ACC112 (cell line): ENCODE measurements around the gene TIMM13.
A peak's percentile ranks its signal among the peaks of the same experiment; 100 is the strongest.
"Not testable (repeated sequence)": the region's sequence is repeated elsewhere in the genome, so short reads cannot be mapped to it uniquely, and the experiment has no call there.

Source experiments
- H2AFZ ChIP-seq: fragments of 200-600 bp; sonication (generic); one replicate; pipeline ENCODE4 v1.6.0; 2017; ENCODE audit warnings: antibody characterized with exemption, low read length; ENCODE audit not compliant: unreplicated experiment
- H3K27ac ChIP-seq: fragments of 200-600 bp; sonication (generic); 2 replicates; pipeline ENCODE4 v1.5.1; 2014; ENCODE audit warnings: low read depth, mild to moderate bottlenecking, antibody characterized with exemption, low read length, moderate library complexity
- H3K27me3 ChIP-seq: fragments of 200-600 bp; sonication (generic); 2 replicates; pipeline ENCODE4 v1.6.1; 2014; ENCODE audit warnings: mild to moderate bottlenecking, antibody characterized with exemption, low read length, moderate library complexity, mixed read lengths; ENCODE audit not compliant: insufficient read depth
- H3K36me3 ChIP-seq: fragments of 200-600 bp; sonication (generic); 2 replicates; pipeline ENCODE4 v1.6.1; 2016; ENCODE audit warnings: mild to moderate bottlenecking, antibody characterized with exemption, low read length, moderate library complexity, mixed read lengths; ENCODE audit not compliant: insufficient read depth
- H3K4me1 ChIP-seq: fragments of 200-600 bp; sonication (generic); one replicate; pipeline ENCODE4 v1.6.1; 2016; ENCODE audit warnings: low read length, mixed read lengths; ENCODE audit not compliant: insufficient read depth, unreplicated experiment, control insufficient read depth
- H3K4me3 ChIP-seq: fragments of 200-600 bp; sonication (generic); 2 replicates; pipeline ENCODE4 v1.5.1; 2014; ENCODE audit warnings: mild to moderate bottlenecking, low read depth, low read length
- H3K79me2 ChIP-seq: fragments of 200-600 bp; sonication (generic); one replicate; pipeline ENCODE4 v1.6.0; 2016; ENCODE audit warnings: low read length; ENCODE audit not compliant: control insufficient read depth, unreplicated experiment, insufficient read depth

TIMM13 gene

GRCh38 chr19:2463694-2464093 lies 36.3 kb upstream of the TIMM13 start:
- H3K4me3 ChIP-seq, H3K36me3 ChIP-seq, H3K4me1 ChIP-seq, H3K79me2 ChIP-seq, H3K27ac ChIP-seq, H2AFZ ChIP-seq, H3K27me3 ChIP-seq: not testable (repeated sequence)

- H3K27ac ChIP-seq = peak overlapping the region; percentile 74
- peak overlapping the region; percentile 86 for H3K4me3 ChIP-seq
- H3K4me1 ChIP-seq = no peaks in the 10 kb centered on the region
- no peaks in the 10 kb centered on the region for H3K27me3 ChIP-seq
- H3K79me2 ChIP-seq = no peaks in the 10 kb centered on the region
- H2AFZ ChIP-seq = peak overlapping the region; percentile 34
- no peaks in the 10 kb centered on the region for H3K36me3 ChIP-seq
Measured at GRCh38 chr19:2462635-2463421, 35.4 kb upstream of the TIMM13 start.

GRCh38 chr19:2461751-2462634 lies 34.6 kb upstream of the TIMM13 start:
- no peaks in the 10 kb centered on the region for H3K4me1 ChIP-seq
- H3K36me3 ChIP-seq = no peaks in the 10 kb centered on the region
- H3K27ac ChIP-seq = peak overlapping the region; percentile 74
- H3K27me3 ChIP-seq = no peaks in the 10 kb centered on the region
- H3K4me3 ChIP-seq = peak overlapping the region; percentile 86
- H3K79me2 ChIP-seq = peaks cover 2% of the 10 kb centered on the region
- peak overlapping the region; percentile 98 for H2AFZ ChIP-seq

- no peaks in the 10 kb centered on the region for H3K36me3 ChIP-seq
- H3K4me3 ChIP-seq = no peak overlapping the region
- H3K79me2 ChIP-seq = peaks cover 17% of the 10 kb centered on the region
- H3K27ac ChIP-seq = no peak overlapping the region
- H3K4me1 ChIP-seq = no peaks in the 10 kb centered on the region
- H2AFZ ChIP-seq = no peak overlapping the region
- no peaks in the 10 kb centered on the region for H3K27me3 ChIP-seq
Measured at GRCh38 chr19:2460245-2460644, 32.9 kb upstream of the TIMM13 start.

GRCh38 chr19:2458776-2459175 lies 31.4 kb upstream of the TIMM13 start:
- H3K36me3 ChIP-seq, H3K4me3 ChIP-seq, H3K27me3 ChIP-seq, H3K4me1 ChIP-seq, H3K27ac ChIP-seq, H2AFZ ChIP-seq: not testable (repeated sequence)
- peaks cover 31% of the 10 kb centered on the region for H3K79me2 ChIP-seq

- H2AFZ ChIP-seq = no peak overlapping the region
- no peaks in the 10 kb centered on the region for H3K36me3 ChIP-seq
- H3K27ac ChIP-seq = no peak overlapping the region
- H3K4me1 ChIP-seq = peaks cover 7% of the 10 kb centered on the region
- H3K4me3 ChIP-seq = no peak overlapping the region
- H3K27me3 ChIP-seq = no peaks in the 10 kb centered on the region
- peaks cover 39% of the 10 kb centered on the region for H3K79me2 ChIP-seq
Measured at GRCh38 chr19:2458054-2458453, 30.7 kb upstream of the TIMM13 start.

GRCh38 chr19:2457394-2458037 lies 30.1 kb upstream of the TIMM13 start:
- Histone ChIP-seq H3K27ac (no peak overlapping the region; the same call in 1 of the 2 replicates), H3K36me3 (no peaks in the 10 kb centered on the region)

GRCh38 chr19:2455851-2456570 lies 28.6 kb upstream of the TIMM13 start:
- H3K36me3 ChIP-seq = no peaks in the 10 kb centered on the region
- no peak overlapping the region for H2AFZ ChIP-seq
- H3K4me3 ChIP-seq = peak overlapping the region; percentile 95
- H3K27ac ChIP-seq = peak overlapping the region; percentile 26; the same call in 1 of the 2 replicates
- no peaks in the 10 kb centered on the region for H3K27me3 ChIP-seq
- H3K79me2 ChIP-seq = peaks cover 47% of the 10 kb centered on the region
- H3K4me1 ChIP-seq = peaks cover 7% of the 10 kb centered on the region

More at GRCh38 chr19:2457394-2458037, 30.1 kb upstream of the TIMM13 start:
- H3K4me3 ChIP-seq = peak overlapping the region; percentile 73
- H3K4me1 ChIP-seq = peaks cover 7% of the 10 kb centered on the region
- peaks cover 42% of the 10 kb centered on the region for H3K79me2 ChIP-seq
- H2AFZ ChIP-seq = peak overlapping the region; percentile 69
- no peaks in the 10 kb centered on the region for H3K27me3 ChIP-seq

GRCh38 chr19:2454962-2455850 lies 27.8 kb upstream of the TIMM13 start:
- no peak overlapping the region for H3K27ac ChIP-seq
- peak overlapping the region; percentile 95 for H3K4me3 ChIP-seq
- no peak overlapping the region for H2AFZ ChIP-seq
- H3K4me1 ChIP-seq = peaks cover 7% of the 10 kb centered on the region
- no peaks in the 10 kb centered on the region for H3K36me3 ChIP-seq
- H3K27me3 ChIP-seq = no peaks in the 10 kb centered on the region
- H3K79me2 ChIP-seq = peaks cover 55% of the 10 kb centered on the region
